Hematopoietic multipotent progenitor cell treated with erythropoietin and hydrocortisone succinate and interleukin-3 and kit ligand, for 17 days (in vitro differentiated cells): ENCODE results near the gene STAMBPL1.

ENCODE experiments used
- DNase-seq: peaks from one replicate; pipeline ENCODE4 v3.0.0-alpha.2; 2015; ENCODE audit warnings: low spot score

STAMBPL1 gene

DNA sequence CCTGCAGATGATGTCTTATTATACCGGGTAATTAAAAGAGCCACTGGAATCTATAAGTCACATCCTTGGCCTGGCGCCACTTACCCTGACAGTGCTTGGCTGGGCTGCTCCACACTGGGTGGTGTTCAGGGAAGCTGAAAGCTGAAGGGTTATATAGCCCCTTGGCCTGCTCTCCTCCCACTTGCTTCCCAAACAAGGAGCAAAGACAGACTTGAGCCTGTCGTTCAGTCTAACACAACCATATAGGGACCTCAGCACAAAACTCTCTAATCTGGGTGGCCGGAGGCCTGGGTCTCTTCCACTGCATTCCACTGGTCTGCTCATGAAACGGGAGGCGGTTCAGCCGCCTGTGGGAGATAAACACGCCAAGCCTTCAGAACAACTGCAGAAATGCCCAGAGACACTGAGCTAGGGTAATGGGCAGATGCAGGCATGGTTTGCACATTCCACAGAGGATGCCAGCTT is 72.6 kb downstream of the STAMBPL1 start, which contains the start of gene ACTA2:
Gene ACTA2 (minus strand): TSS at position 127 of the 465 bp plus-strand sequence. CDS start 3,843 bp downstream, outside the sequence.
- peak; percentile 14 for DNase-seq

DNA sequence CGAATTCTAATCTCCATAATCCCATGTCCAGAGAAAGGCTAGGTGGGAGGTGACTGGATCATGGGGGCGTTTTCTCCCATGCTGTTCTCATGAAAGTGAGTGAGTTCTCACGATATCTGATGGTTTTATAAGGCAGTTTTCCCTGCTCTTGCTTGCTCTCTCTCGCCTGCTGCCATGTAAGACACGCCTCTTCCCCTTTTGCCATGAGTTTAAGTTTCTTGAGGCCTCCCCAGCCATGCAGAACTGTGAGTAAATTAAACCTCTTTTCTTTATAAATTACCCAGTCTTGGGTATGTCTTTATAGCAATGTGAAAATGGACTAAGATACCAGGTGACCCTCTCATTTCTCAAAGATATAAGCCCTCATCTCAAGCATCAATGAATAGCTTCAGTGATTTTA is 73.6 kb downstream of the STAMBPL1 start:
- no peak for DNase-seq

- no peak for DNase-seq
Observed at GRCh38 chr10:88954458-88955083, 74.5 kb downstream of the STAMBPL1 start.

DNA sequence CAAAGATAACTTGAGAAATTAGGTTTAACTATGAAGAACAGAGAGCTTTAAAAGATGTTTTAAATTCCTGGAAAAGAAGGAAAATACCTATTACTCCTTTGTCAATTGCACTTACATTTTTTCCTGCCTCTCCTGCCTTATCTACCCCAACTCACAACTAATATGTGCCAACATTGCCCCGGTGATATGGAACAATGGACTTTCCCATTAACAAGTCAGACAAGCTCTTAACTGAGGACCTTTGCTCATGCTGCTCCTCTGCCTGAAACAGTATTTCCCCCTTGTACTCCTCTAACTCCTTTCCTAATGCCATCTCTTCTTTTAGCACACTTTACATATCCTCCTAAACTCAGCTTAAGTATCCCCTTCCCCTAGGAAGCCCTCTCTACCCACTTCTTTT is 77.3 kb downstream of the STAMBPL1 start:
- no peak for DNase-seq

GRCh38 chr10:88958721-88959120 is 78.7 kb downstream of the STAMBPL1 start:
- no peak for DNase-seq

- no peak for DNase-seq
Observed at GRCh38 chr10:88960802-88961201, 80.8 kb downstream of the STAMBPL1 start.

- DNase-seq: no peak
Observed at GRCh38 chr10:88961266-88961665, 81.2 kb downstream of the STAMBPL1 start.

DNA sequence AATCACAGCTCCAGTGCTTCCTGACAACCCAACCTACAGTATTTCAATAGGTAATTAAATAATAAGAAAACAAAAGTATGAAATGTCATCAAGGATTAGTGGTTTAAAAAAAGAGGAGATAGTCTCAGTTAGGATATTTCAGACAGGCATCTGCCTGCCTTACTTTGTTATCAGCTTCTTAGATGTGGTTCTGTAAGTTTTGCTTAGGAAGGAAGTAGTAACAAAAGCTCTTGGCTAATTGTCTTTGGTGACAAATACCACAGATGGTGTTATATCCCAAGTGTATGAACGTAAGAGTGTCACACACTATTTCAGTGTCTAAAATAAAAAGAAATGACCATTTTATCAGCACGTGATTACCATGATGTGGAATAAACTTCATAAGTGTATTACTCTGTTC is 82.3 kb downstream of the STAMBPL1 start:
- no peak for DNase-seq

GRCh38 chr10:88963318-88963717 is 83.3 kb downstream of the STAMBPL1 start:
- DNase-seq: no peak

DNA sequence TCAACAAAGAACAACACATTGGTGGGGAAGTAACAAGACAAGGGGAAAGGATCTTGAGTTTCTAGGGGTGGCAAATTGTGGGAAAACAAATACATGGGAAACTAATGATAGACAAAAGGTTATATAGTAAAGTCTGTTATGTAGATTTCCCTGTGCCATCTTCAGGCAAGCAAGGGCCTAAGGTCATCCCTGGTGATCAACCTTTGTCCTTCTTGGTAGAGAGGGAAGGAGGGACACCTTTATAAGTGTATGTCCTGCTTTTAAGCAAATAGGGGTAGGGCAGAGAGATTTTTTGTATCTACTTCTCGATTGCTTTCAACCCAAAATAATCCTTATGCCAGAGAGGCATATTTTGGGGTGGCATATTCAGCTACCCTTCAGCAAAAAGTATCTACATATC is 84.3 kb downstream of the STAMBPL1 start:
- no peak for DNase-seq

DNA sequence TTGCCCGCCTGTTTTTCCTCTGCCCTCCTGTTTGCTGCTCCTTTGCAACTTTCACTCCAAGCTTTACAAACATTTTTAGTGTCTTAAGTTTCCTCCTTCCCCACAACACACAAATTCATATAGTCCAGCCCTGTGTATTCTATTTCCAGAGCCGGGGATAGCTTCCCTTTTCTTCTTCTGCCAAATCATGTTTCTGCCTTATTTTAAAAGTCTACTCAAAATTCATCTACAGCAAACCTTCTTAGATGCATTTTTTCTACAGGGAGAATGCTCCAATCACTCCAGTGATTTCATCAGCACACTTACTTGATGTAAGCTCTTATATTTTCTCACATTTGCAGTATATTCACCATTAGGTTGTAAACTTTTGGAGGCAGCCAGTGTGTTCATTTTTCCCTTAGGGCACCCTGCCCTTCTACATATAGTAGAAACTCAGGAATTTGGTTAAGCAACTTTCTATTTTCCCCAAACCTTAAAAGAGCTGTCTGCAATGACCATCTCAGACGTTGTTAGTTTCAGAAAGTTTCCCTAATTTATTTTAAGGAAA is 84.9 kb downstream of the STAMBPL1 start:
- no peak for DNase-seq

DNA sequence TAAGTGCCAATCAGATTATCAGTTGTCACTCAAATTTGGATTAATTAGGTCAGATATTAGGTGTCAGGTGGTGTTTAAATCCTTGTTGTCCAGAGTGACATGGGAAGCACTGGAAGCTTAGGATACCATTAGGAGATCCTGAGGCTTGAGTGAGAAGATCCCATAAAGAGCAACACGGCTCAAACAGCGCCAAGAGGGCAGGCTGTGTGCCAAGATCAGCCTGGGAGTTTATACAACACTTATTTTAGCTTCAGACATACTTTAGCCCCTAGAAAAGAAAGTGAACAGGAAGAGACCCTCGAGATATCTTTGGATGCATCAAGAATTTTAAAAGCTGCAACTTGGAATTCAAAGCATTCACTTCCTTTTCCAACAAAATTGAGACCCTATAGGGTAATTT is 86.8 kb downstream of the STAMBPL1 start:
- DNase-seq: no peak

DNA sequence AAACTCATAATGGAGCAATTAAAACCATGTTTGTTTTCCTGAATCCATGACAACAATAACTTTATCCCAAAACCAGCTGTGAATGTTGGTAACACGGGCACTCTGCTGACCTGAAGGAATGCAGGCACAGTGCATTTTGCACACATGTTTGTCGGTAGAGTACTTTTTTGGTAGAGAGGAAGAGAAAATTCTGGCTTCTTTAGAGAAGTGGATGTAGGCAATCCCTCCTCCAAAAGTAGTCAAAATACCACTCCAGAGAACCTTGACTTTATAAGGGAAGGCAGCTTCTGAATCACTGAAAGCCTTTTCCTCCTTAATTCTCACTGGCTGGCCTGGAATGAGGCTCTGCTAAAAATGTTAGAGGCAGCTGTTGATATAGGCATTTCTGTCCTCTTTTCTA is 88.3 kb downstream of the STAMBPL1 start:
- DNase-seq: no peak

- DNase-seq: no peak
Observed at GRCh38 chr10:88971221-88972061, 91.4 kb downstream of the STAMBPL1 start.
